GM12801 (cell line): Measurements from ENCODE around the gene TEAD1.

ENCODE experiments used
- TF ChIP-seq, protein P1 (sequence below): IDR thresholded peaks from one replicate; pipeline ENCODE4 v1.5.1; 2011; ENCODE audit warnings: control low read depth; ENCODE audit not compliant: insufficient read length; ENCODE audit errors: extremely low read depth

The TEAD1 gene

DNA sequence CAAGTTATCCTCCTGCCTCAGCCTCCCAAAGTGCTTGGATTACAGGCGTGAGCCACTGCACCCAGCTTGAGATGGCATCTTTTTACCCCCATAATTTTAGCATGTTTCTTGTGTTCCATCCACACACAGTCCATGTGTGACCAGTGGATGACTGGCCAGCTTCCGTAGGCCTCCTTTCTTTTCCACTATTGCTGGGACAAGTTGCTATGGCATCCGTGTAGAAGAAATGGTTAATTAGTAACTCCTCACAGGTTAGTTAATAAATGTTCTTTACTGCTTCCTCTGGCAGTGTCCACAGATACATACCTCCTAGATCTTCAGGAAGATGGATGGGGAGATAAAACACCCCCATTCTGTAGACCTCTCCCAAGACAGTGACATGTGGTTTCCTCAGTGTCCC is 180.6 kb downstream of the TEAD1 start:
- TF ChIP-seq, protein P1, sequence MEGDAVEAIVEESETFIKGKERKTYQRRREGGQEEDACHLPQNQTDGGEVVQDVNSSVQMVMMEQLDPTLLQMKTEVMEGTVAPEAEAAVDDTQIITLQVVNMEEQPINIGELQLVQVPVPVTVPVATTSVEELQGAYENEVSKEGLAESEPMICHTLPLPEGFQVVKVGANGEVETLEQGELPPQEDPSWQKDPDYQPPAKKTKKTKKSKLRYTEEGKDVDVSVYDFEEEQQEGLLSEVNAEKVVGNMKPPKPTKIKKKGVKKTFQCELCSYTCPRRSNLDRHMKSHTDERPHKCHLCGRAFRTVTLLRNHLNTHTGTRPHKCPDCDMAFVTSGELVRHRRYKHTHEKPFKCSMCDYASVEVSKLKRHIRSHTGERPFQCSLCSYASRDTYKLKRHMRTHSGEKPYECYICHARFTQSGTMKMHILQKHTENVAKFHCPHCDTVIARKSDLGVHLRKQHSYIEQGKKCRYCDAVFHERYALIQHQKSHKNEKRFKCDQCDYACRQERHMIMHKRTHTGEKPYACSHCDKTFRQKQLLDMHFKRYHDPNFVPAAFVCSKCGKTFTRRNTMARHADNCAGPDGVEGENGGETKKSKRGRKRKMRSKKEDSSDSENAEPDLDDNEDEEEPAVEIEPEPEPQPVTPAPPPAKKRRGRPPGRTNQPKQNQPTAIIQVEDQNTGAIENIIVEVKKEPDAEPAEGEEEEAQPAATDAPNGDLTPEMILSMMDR = no peak

DNA sequence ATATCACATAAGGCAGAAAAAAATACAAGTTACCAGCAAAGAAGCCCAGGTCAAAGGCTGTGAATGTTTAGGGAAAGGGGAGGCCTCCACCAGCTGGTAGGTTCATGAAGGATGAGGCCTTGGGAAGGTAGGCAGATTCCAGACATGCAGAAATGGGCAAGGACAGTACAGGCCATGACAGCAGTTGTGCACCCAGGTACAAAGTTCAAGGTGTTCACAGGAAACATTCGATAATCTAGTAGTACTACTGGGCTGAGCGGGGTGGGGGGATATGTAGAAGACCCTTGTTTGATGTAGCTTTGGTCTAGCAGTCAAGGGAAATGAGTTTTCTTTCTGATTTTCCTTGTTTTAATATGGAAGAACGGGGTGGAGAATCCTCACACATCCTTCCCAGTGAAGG is 182.1 kb downstream of the TEAD1 start:
- TF ChIP-seq, protein P1 = no peak

DNA sequence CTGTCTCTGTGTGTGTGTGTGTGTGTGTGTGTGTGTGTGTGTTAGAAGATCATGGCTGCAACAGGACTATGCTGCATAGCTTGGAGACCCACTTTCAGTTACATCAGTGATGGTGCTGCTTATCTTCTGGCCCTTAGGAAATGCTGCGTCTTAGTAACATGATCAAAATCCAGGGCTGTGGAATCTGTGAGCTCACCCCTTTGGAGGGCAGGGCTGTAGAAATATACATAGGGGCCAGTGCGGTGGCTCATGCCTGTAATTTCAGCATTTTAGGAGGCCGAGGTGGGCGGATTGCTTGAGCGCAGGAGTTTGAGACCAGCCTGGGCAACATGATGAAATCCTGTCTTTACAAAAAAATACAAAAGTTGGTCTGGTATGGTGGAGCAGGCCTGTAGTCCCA is 183.4 kb downstream of the TEAD1 start:
- TF ChIP-seq, protein P1 = no peak

DNA sequence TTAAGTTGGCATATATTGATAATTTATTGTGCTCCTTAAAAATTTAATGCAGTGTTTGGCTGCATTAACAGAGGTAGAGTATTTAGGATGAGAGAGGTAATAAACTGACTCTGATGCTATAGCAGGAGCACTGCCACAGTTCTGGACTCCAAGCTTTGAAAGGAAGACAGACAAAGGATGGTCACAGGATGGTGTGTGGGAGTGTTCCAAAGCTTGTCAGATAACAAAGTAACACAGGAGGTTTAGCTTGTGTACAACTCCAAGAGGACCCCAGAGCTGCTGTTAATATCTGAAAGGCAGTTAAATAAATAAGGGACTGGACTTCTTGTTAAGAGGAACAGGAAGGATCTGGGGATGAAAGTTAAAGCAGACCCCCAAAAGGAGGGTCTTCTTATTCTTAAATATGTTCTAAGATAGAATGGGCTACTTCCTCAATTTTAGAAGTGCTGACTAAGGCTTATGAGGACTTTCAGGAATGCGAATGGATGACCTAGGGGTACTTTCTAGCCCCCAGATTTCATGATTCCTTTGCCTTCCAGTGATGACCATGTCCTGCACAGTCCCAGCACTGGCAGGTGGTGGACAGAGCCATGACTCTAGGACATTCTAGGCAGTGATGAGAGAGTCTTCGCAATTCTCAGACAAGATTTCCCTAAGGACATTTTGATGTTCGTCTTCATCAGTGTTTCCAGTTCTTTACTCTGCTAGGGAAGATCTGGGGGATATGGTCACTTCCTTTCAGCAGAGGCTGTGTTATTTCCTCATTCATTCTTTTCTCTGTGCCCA is 185.8 kb downstream of the TEAD1 start:
- TF ChIP-seq, protein P1 = no peak

DNA sequence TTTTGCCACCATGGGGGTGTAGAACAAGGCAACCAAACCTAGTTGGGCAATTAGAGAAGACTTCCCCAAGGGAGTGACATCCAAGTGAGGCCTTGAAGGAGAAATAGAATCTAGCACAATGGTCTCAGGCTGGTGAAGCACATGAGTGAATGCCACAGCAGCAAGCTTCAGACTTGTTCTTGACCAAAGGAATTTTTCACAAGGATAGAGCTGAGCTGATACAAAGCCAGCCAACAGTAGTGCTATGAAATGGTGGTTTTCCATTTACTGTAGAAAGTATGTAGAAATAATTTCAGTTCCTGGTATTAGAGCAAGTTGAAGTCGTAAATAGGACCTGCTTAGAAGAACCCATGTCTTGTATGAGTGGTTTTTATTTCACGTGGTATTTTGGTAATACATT is 186.6 kb downstream of the TEAD1 start:
- TF ChIP-seq, protein P1 = no peak

DNA sequence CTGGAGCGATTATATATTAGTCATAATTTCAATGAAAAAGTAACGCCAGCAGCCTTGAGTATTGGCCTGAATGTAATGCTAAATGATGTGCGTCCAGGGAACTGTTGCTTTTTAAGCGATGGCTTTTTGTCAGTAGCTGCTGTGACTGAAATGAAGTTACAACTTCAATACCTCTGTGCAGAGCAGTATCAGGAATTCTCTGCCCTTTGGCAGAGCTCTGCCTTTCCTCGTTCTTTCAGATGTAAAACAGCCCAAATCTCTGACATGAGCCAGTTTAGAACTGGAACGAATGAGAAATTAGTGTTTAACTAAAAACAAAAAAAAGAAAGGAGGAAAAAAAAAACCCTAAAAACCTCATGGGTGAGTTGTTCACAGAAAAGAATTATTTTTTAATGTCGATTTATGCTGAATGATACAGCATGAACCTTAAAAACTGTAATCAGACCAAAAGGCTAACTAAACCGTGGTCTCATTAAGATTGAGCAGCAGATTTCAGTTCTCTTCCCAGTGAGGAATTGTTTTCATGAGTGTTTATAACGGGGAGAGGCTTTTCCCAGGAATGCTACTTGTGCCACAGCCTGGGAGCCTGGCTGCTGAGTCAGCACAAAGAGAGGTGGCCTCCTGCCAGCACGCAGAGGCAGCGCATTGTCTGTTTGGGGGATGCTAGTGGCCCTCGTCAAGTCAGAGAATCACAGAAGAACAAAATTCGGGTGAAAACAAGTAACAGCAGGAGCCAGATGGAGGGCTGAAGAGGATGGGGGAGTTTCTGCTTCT is 188.7 kb downstream of the TEAD1 start:
- TF ChIP-seq, protein P1 = no peak

DNA sequence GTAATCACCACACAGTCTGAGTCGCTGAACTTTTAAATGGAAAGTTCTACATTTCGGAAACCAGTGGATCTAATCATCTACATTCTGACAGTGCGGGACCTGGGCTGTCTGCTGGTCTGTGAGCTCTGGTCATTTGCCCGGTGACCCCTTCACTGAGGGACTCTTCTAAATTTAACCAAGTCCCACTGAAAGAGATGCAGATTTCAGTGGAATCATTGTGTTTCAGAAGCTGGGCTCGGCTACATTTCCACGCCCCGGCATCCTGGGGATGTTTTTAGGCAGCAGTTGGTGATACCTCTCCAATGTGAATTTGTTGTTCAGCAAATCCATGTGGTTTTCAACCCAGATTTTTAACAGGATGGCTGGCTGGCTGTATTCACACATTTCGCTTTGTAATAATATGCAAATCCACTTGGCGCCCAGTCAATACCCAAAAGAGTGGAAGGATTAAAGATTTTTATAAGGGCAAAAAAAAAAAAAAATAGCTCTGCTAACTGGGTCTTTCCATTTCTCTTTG is 189.4 kb downstream of the TEAD1 start:
- TF ChIP-seq, protein P1 = no peak
